ENCODE results near the gene ATP2B1. TPM values are rescaled to one million over a fixed set of nuclear protein-coding genes. Genes with fewer than 3 reads are reported as not detected.

Gene ATP2B1
- total and polyA plus RNA-seq, 2 of the 13 experiments (the other 11 are each of a cell fraction or from before 2014, with no cell fraction given) = 12.1 to 60.2 TPM

DNA sequence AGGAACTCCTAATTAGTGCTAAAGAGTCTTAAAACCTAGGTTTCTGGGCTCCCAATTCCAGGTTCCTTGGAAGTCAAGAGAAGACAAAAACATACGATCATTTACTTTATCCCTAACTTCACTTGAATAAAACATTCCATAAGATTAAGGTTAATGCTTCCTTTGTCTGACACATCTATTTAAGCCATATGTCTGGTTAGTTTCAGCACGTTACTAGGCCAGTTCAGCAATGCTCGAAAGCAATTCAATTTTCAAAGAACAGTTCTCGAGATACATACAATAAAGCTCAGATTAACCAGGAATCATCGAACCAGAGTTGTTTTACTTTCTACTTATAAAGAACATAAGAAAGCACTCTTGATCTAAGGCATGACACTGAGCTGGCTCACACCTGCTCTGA, 114.8 kb downstream of the ATP2B1 start:
- H3K79me2 ChIP-seq (ENCODE audit: insufficient read depth, low read length) = no peaks in the 10 kb centered on the region
- peaks cover 18% of the 10 kb centered on the region for H3K4me1 ChIP-seq (ENCODE audit: insufficient read depth, low read length)
- no peak overlapping the region for H3K4me2 ChIP-seq (ENCODE audit: low read depth, low read length)
- TF ChIP-seq GATAD2A (CRISPR knock-in tag; IDR thresholded peaks at IDR 0.05) (no peak), FOXA3 (CRISPR knock-in tag; IDR thresholded peaks at IDR 0.05) (no peak), MTF1 (CRISPR knock-in tag; IDR thresholded peaks at IDR 0.05) (no peak), ZNF891 (CRISPR knock-in tag; IDR thresholded peaks at IDR 0.05) (no peak), FOXM1 (CRISPR knock-in tag; IDR thresholded peaks at IDR 0.05) (no peak), JDP2 (CRISPR knock-in tag; IDR thresholded peaks at IDR 0.05; ENCODE audit: borderline replicate concordance) (no peak), ZNF337 (CRISPR knock-in tag; IDR thresholded peaks at IDR 0.05; ENCODE audit: borderline replicate concordance, low read depth) (no peak), SYNCRIP (IDR thresholded peaks at IDR 0.05; ENCODE audit: insufficient read depth, low read depth, low read length) (no peak), ZNF121 (CRISPR knock-in tag; IDR thresholded peaks at IDR 0.05) (no peak), ZNF292 (CRISPR knock-in tag; IDR thresholded peaks at IDR 0.05; ENCODE audit: borderline replicate concordance, low read depth) (no peak), SNRNP70 (IDR thresholded peaks at IDR 0.05; ENCODE audit: low read depth, low read length) (no peak), NRL (CRISPR knock-in tag; IDR thresholded peaks at IDR 0.05; ENCODE audit: borderline replicate concordance) (no peak), SOX6 (IDR thresholded peaks at IDR 0.05) (no peak), SOX6 (CRISPR knock-in tag; IDR thresholded peaks at IDR 0.05) (no peak), ZNF446 (CRISPR knock-in tag; IDR thresholded peaks at IDR 0.05) (no peak), ZNF547 (CRISPR knock-in tag; IDR thresholded peaks at IDR 0.05) (no peak)
- TF ChIP-seq, protein P1, sequence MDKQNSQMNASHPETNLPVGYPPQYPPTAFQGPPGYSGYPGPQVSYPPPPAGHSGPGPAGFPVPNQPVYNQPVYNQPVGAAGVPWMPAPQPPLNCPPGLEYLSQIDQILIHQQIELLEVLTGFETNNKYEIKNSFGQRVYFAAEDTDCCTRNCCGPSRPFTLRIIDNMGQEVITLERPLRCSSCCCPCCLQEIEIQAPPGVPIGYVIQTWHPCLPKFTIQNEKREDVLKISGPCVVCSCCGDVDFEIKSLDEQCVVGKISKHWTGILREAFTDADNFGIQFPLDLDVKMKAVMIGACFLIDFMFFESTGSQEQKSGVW (CRISPR knock-in tag; IDR thresholded peaks at IDR 0.05; ENCODE audit: borderline replicate concordance) = no peak
- TF ChIP-seq, protein P2, sequence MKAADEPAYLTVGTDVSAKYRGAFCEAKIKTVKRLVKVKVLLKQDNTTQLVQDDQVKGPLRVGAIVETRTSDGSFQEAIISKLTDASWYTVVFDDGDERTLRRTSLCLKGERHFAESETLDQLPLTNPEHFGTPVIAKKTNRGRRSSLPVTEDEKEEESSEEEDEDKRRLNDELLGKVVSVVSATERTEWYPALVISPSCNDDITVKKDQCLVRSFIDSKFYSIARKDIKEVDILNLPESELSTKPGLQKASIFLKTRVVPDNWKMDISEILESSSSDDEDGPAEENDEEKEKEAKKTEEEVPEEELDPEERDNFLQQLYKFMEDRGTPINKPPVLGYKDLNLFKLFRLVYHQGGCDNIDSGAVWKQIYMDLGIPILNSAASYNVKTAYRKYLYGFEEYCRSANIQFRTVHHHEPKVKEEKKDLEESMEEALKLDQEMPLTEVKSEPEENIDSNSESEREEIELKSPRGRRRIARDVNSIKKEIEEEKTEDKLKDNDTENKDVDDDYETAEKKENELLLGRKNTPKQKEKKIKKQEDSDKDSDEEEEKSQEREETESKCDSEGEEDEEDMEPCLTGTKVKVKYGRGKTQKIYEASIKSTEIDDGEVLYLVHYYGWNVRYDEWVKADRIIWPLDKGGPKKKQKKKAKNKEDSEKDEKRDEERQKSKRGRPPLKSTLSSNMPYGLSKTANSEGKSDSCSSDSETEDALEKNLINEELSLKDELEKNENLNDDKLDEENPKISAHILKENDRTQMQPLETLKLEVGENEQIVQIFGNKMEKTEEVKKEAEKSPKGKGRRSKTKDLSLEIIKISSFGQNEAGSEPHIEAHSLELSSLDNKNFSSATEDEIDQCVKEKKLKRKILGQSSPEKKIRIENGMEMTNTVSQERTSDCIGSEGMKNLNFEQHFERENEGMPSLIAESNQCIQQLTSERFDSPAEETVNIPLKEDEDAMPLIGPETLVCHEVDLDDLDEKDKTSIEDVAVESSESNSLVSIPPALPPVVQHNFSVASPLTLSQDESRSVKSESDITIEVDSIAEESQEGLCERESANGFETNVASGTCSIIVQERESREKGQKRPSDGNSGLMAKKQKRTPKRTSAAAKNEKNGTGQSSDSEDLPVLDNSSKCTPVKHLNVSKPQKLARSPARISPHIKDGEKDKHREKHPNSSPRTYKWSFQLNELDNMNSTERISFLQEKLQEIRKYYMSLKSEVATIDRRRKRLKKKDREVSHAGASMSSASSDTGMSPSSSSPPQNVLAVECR (CRISPR knock-in tag; IDR thresholded peaks at IDR 0.05; ENCODE audit: borderline replicate concordance) = no peak
- TF ChIP-seq, protein P3, sequence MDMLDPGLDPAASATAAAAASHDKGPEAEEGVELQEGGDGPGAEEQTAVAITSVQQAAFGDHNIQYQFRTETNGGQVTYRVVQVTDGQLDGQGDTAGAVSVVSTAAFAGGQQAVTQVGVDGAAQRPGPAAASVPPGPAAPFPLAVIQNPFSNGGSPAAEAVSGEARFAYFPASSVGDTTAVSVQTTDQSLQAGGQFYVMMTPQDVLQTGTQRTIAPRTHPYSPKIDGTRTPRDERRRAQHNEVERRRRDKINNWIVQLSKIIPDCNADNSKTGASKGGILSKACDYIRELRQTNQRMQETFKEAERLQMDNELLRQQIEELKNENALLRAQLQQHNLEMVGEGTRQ (IDR thresholded peaks at IDR 0.05; ENCODE audit: low read depth, low read length) = no peak
- TF ChIP-seq, protein P3 (CRISPR knock-in tag; IDR thresholded peaks at IDR 0.05; ENCODE audit: borderline replicate concordance) = no peak
- H3K36me3 ChIP-seq (replicated peaks in 1 of 2; ENCODE audit: control insufficient read depth in 1 of 2, insufficient read depth in 2 of 2, low read length in 2 of 2) = peaks cover 4 to 12% of the 10 kb centered on the region in 2 experiments; a peak in 4 of 5 replicates
- in situ Hi-C loops (cut with HindIII; ENCODE audit: extremely low pct_ligation_motif_present, low pct_unique_long_range_greater_than_20kb) = no loop called here
- over 99% methylated on average over 5 of the region's 5 CpGs for WGBS (ENCODE audit: low lambda C conversion rate)
- BruUV-seq (replicated peaks) = no TSS peak
- no peak overlapping the region for H3K27ac ChIP-seq (ENCODE audit: extremely low read length, insufficient read depth, low read length)
- POLR2A ChIA-PET = no interaction called here
- H2AFZ ChIP-seq (ENCODE audit: low read length) = no peak overlapping the region
- H3K9ac ChIP-seq (ENCODE audit: insufficient read depth, low read depth, low read length) = no peak overlapping the region
- CTCF ChIA-PET (ENCODE audit: low intra/inter-chr PET ratio, low total read pairs) = no interaction called here
- no peaks in the 10 kb centered on the region for H3K9me3 ChIP-seq (ENCODE audit: low read length)
- no peaks in the 10 kb centered on the region for H3K27me3 ChIP-seq (ENCODE audit: control insufficient read depth in 1 of 2, insufficient read depth in 2 of 2, low read length in 2 of 2)
- DNase-seq (ENCODE audit: low spot score) (no peak), ATAC-seq (no peak), FAIRE-seq (no peak)
- no peaks in the 10 kb centered on the region for H4K20me1 ChIP-seq (ENCODE audit: insufficient read depth, low read length)
- no peak overlapping the region for H3K4me3 ChIP-seq (replicated peaks in 1 of 3; ENCODE audit: insufficient read depth in 1 of 3, low read depth in 2 of 3, low read length in 3 of 3)
- intact Hi-C loops (cut with micrococcal nuclease; ENCODE audit: unreplicated experiment) = no loop called here
